Placental pericyte (primary cell): ENCODE data around the gene TUBA1B. TPM values are rescaled to one million over a fixed set of nuclear protein-coding genes. Genes with fewer than 3 reads are reported as not detected.

Source experiments
- small RNA-seq: library from RNA; depleted of rRNA; stranded (forward); fragments of <200 nt; gene quantifications from one replicate; pipeline ENCODE3, GENCODE V24; 2012; ENCODE audit warnings: low replicate concordance
- total RNA-seq: library from RNA; depleted of rRNA; stranded (reverse); fragments of >200 nt; gene quantifications from 2 replicates; pipeline ENCODE4 v1.2.3, GENCODE V29; 2012

Gene TUBA1B
- total RNA-seq, result 336 and 3,581 TPM in 2 replicates

GRCh38 chr12:49131051-49131893, at the start of gene TUBA1B:
TUBA1B (minus strand) TSS chr12:49131395; CDS start chr12:49131300, 95 bp downstream.

GRCh38 chr12:49110464-49111155, 20.6 kb downstream of the TUBA1B start, which contains the start of gene LMBR1L:
LMBR1L (minus strand) TSS chr12:49110847; CDS start chr12:49110555, 292 bp downstream.

GRCh38 chr12:49094160-49094974, 36.8 kb downstream of the TUBA1B start, which contains the start of gene DHH:
DHH (minus strand) TSS chr12:49094801; CDS start chr12:49094512, 289 bp downstream.

Small RNA genes lying within 50 kb of the gene (small RNA-seq; reads per million reads assigned to genes)
- gene RF00019, result not detected

Other genes with a start within 250 kb of the TUBA1B start
- 17.0 and 44.4 TPM in 2 replicates for gene FKBP11, start 205.9 kb downstream of the TUBA1B start, total RNA-seq
- gene ARF3, start 173.9 kb downstream of the TUBA1B start, total RNA-seq, result 74.4 and 88.6 TPM in 2 replicates
- gene WNT10B, start 159.7 kb downstream of the TUBA1B start, total RNA-seq, result under 0.01 TPM in 1 of 2 replicates, not detected in the other
- gene WNT1, start 153.1 kb downstream of the TUBA1B start, total RNA-seq, result not detected in 2 replicates
- 0.14 TPM in 1 of 2 replicates, not detected in the other for gene DDN, start 132.0 kb downstream of the TUBA1B start, total RNA-seq
- 69.4 and 86.2 TPM in 2 replicates for gene PRKAG1, start 112.6 kb downstream of the TUBA1B start, total RNA-seq
- gene KMT2D, start 70.6 kb downstream of the TUBA1B start, total RNA-seq, result 42.5 and 43.3 TPM in 2 replicates
- 0.22 and 1.6 TPM in 2 replicates for gene RHEBL1, start 61.4 kb downstream of the TUBA1B start, total RNA-seq
- gene DHH, start 36.6 kb downstream of the TUBA1B start, total RNA-seq, result under 0.01 TPM in 2 replicates
- 60.3 and 72.0 TPM in 2 replicates for gene LMBR1L, start 20.5 kb downstream of the TUBA1B start, total RNA-seq
- gene TUBA1A, start 57.7 kb upstream of the TUBA1B start, total RNA-seq, result 185 and 1,342 TPM in 2 replicates
- gene TUBA1C, start 133.7 kb upstream of the TUBA1B start, total RNA-seq, result 372 and 1,859 TPM in 2 replicates
- not detected in 2 replicates for gene PRPH, start 163.8 kb upstream of the TUBA1B start, total RNA-seq
- gene TROAP, start 191.9 kb upstream of the TUBA1B start, total RNA-seq, result 0.44 and 23.9 TPM in 2 replicates
- under 0.01 and 0.14 TPM in 2 replicates for gene C1QL4, start 205.8 kb upstream of the TUBA1B start, total RNA-seq
- 1.1 and 2.1 TPM in 2 replicates for gene DNAJC22, start 215.5 kb upstream of the TUBA1B start, total RNA-seq
- 27.4 and 54.0 TPM in 2 replicates for gene SPATS2, start 236.1 kb upstream of the TUBA1B start, total RNA-seq